H9 (cell line): ENCODE results near the gene ERO1A. TPM values are rescaled to one million over a fixed set of nuclear protein-coding genes. Genes with fewer than 3 reads are reported as not detected.

Experiments
- DNase-seq: peaks from one replicate; pipeline ENCODE4 v3.0.0-alpha.2; 2017
- H2AFZ ChIP-seq: one replicate; pipeline ENCODE4 v1.6.1; 2013; ENCODE audit warnings: mild to moderate bottlenecking, low read length, control low read depth, moderate library complexity
- H2AK5ac ChIP-seq: 2 replicates; pipeline ENCODE4 v1.6.1; 2013; ENCODE audit warnings: low read length, control low read depth, mixed read lengths; ENCODE audit not compliant: insufficient read length
- H2BK120ac ChIP-seq: one replicate; pipeline ENCODE4 v1.6.1; 2013; ENCODE audit warnings: low read depth, mild to moderate bottlenecking, low read length, control low read depth, inconsistent platforms; ENCODE audit not compliant: poor library complexity, severe bottlenecking
- H2BK12ac ChIP-seq: 2 replicates; pipeline ENCODE4 v1.6.1; 2013; ENCODE audit warnings: low read length, control low read depth, mixed read lengths, low read depth; ENCODE audit not compliant: insufficient read length
- H2BK15ac ChIP-seq: 2 replicates; pipeline ENCODE4 v1.6.1; 2013; ENCODE audit warnings: low read depth, low read length, control low read depth
- H2BK20ac ChIP-seq: one replicate; pipeline ENCODE4 v1.6.1; 2013; ENCODE audit warnings: low read depth, mild to moderate bottlenecking, low read length, control low read depth, inconsistent platforms; ENCODE audit not compliant: poor library complexity, severe bottlenecking
- H2BK5ac ChIP-seq: 2 replicates; pipeline ENCODE4 v1.6.1; 2013; ENCODE audit warnings: low read length, control low read depth, mixed read lengths; ENCODE audit not compliant: insufficient read length
- H3K14ac ChIP-seq: 2 replicates; pipeline ENCODE4 v1.6.1; 2013; ENCODE audit warnings: low read length, control low read depth; ENCODE audit not compliant: insufficient read depth
- H3K18ac ChIP-seq: 2 replicates; pipeline ENCODE4 v1.6.1; 2013; ENCODE audit warnings: low read depth, mild to moderate bottlenecking, mixed read lengths, low read length, control low read depth; ENCODE audit not compliant: insufficient read length
- H3K23ac ChIP-seq: 2 replicates; pipeline ENCODE4 v1.6.1; 2013; ENCODE audit warnings: low read length, control low read depth, mixed read lengths, low read depth; ENCODE audit not compliant: insufficient read length
- H3K23me2 ChIP-seq: 2 replicates; pipeline ENCODE4 v1.6.1; 2013; ENCODE audit warnings: low read depth, mild to moderate bottlenecking, mixed read lengths, low read length, control low read depth; ENCODE audit not compliant: insufficient read length, poor library complexity, severe bottlenecking
- H3K27ac ChIP-seq: 2 replicates; pipeline ENCODE4 v1.5.1; 2013; ENCODE audit warnings: low read length, control low read depth, mixed read lengths, low read depth; ENCODE audit not compliant: insufficient read length
- H3K27me3 ChIP-seq: 2 replicates; pipeline ENCODE4 v1.6.1; 2013; ENCODE audit warnings: low read length, control low read depth, inconsistent platforms; ENCODE audit not compliant: insufficient read depth
- H3K4ac ChIP-seq: 2 replicates; pipeline ENCODE4 v1.6.1; 2013; ENCODE audit warnings: low read depth, mild to moderate bottlenecking, control low read depth, inconsistent platforms, low read length, moderate library complexity
- H3K4me1 ChIP-seq: 2 replicates; pipeline ENCODE4 v1.6.1; 2013; ENCODE audit warnings: low read length, control low read depth, inconsistent platforms; ENCODE audit not compliant: insufficient read depth
- H3K4me2 ChIP-seq: 2 replicates; pipeline ENCODE4 v1.6.1; 2013; ENCODE audit warnings: low read length, control low read depth, mixed read lengths; ENCODE audit not compliant: insufficient read length, insufficient read depth
- H3K56ac ChIP-seq: 2 replicates; pipeline ENCODE4 v1.6.1; 2013; ENCODE audit warnings: low read depth, mild to moderate bottlenecking, mixed read lengths, low read length, control low read depth; ENCODE audit not compliant: insufficient read length
- H3K79me1 ChIP-seq: 2 replicates; pipeline ENCODE4 v1.6.1; 2013; ENCODE audit warnings: low read depth, mild to moderate bottlenecking, moderate library complexity, low read length, control low read depth, inconsistent platforms; ENCODE audit not compliant: insufficient read depth, poor library complexity, severe bottlenecking
- H3K79me2 ChIP-seq: 2 replicates; pipeline ENCODE4 v1.6.1; 2013; ENCODE audit warnings: low read length, control low read depth, inconsistent platforms; ENCODE audit not compliant: insufficient read depth
- H3K9ac ChIP-seq: 2 replicates; pipeline ENCODE4 v1.6.1; 2013; ENCODE audit warnings: low read length, control low read depth, mixed read lengths; ENCODE audit not compliant: insufficient read length; ENCODE audit errors: extremely low read depth
- H3K9me3 ChIP-seq: one replicate; pipeline ENCODE4 v1.6.1; 2013; ENCODE audit warnings: low read depth, low read length, inconsistent platforms; ENCODE audit not compliant: control insufficient read depth
- H3T11ph ChIP-seq: one replicate; pipeline ENCODE4 v1.6.1; 2013; ENCODE audit warnings: mild to moderate bottlenecking, low read length, control low read depth, inconsistent platforms
- H4K20me1 ChIP-seq: one replicate; pipeline ENCODE4 v1.6.1; 2013; ENCODE audit not compliant: control insufficient read depth, insufficient read length, insufficient read depth
- H4K5ac ChIP-seq: 2 replicates; pipeline ENCODE4 v1.6.1; 2013; ENCODE audit warnings: low read depth, mild to moderate bottlenecking, mixed read lengths, low read length, control low read depth; ENCODE audit not compliant: insufficient read length
- H4K8ac ChIP-seq: replicated peaks from 2 replicates; pipeline ENCODE4 v1.6.1; 2013; ENCODE audit warnings: low read length, control low read depth, mixed read lengths, low read depth; ENCODE audit not compliant: insufficient read length
- H4K91ac ChIP-seq: 2 replicates; pipeline ENCODE4 v1.6.1; 2013; ENCODE audit warnings: low read depth, mild to moderate bottlenecking, moderate library complexity, mixed read lengths, low read length, control low read depth; ENCODE audit not compliant: insufficient read length
- H3K27ac Mint-ChIP-seq, 3 experiments: 2 replicates in 2 of 3; 3 replicates in 1 of 3; pipeline ENCODE4 v1.8.0; 2020 to 2021; ENCODE audit warnings: mixed read lengths in 3 of 3, mild to moderate bottlenecking in 1 of 3, moderate library complexity in 1 of 3
- H3K27me3 Mint-ChIP-seq: 2 replicates; pipeline ENCODE4 v1.8.0; 2021; ENCODE audit warnings: low read depth, mild to moderate bottlenecking, moderate library complexity, mixed read lengths
- H3K36me3 Mint-ChIP-seq, 3 experiments: 2 replicates in 2 of 3; 3 replicates in 1 of 3; pipeline ENCODE4 v1.8.0; 2020 to 2021; ENCODE audit warnings: low read depth in 3 of 3, mixed read lengths in 3 of 3; ENCODE audit not compliant: insufficient read depth in 1 of 3
- H3K4me1 Mint-ChIP-seq, 2 experiments: 2 replicates each; pipeline ENCODE4 v1.8.0; 2020; ENCODE audit warnings: mixed read lengths in 2 of 2
- H3K4me3 Mint-ChIP-seq, 2 experiments: 2 replicates in 1 of 2; 3 replicates in 1 of 2; pipeline ENCODE4 v1.8.0; 2020 to 2021; ENCODE audit warnings: mild to moderate bottlenecking in 2 of 2, mixed read lengths in 2 of 2, moderate library complexity in 1 of 2
- H3K9me3 Mint-ChIP-seq, 2 experiments: 2 replicates in 1 of 2; 3 replicates in 1 of 2; pipeline ENCODE4 v1.8.0; 2020; ENCODE audit warnings: mild to moderate bottlenecking in 2 of 2, mixed read lengths in 2 of 2, moderate library complexity in 1 of 2
- CTCF ChIP-seq: fragments of 200-600 bp; sonication (generic); conservative IDR thresholded peaks from 3 replicates; pipeline ENCODE4 v1.8.0; 2021; ENCODE audit warnings: antibody characterized with exemption, mild to moderate bottlenecking
- WGBS: extraction: QIAGEN DNeasy Blood & Tissue Kit; methylation state at CpG from one replicate; pipeline ENCODE4 v1.1.7; 2013; ENCODE audit warnings: missing lambda C conversion rate, low lambda C conversion rate, mixed read lengths; ENCODE audit not compliant: insufficient read length; ENCODE audit errors: extremely low coverage; 5-methylcytosine and 5-hydroxymethylcytosine counted together
- total RNA-seq: library from RNA; stranded (reverse); gene quantifications from 2 replicates; pipeline ENCODE4 v1.2.1, GENCODE V29; 2021

The ERO1A gene
- total RNA-seq, 1 experiment from 2014 or later = 37.1 TPM

- Histone ChIP-seq H3K23me2 (no peaks in the 10 kb centered on the region), H3K27ac (no peak overlapping the region), H3K18ac (no peak overlapping the region), H4K8ac (no peak overlapping the region), H4K91ac (no peak overlapping the region), H2BK20ac (no peak overlapping the region), H2BK5ac (no peak overlapping the region), H3K9ac (no peak overlapping the region), H3T11ph (no peak overlapping the region), H3K56ac (no peak overlapping the region), H2BK15ac (no peak overlapping the region), H3K27me3 (no peaks in the 10 kb centered on the region), H3K4me2 (no peak overlapping the region), H3K9me3 (no peaks in the 10 kb centered on the region), H3K14ac (no peak overlapping the region), H3K4ac (no peak overlapping the region), H2AFZ (no peak overlapping the region), H3K79me1 (no peaks in the 10 kb centered on the region), H2AK5ac (no peak overlapping the region), H2BK12ac (no peak overlapping the region), H4K20me1 (no peaks in the 10 kb centered on the region), H3K4me1 (no peaks in the 10 kb centered on the region), H3K23ac (no peak overlapping the region), H4K5ac (no peak overlapping the region), H3K79me2 (no peaks in the 10 kb centered on the region), H2BK120ac (no peak overlapping the region)
- WGBS = no CpG with 5 or more reads among the region's 4 CpGs
- Mint-ChIP-seq H3K4me1 (no peaks in the 10 kb centered on the region), H3K4me3 (no peak overlapping the region), H3K27me3 (no peaks in the 10 kb centered on the region), H3K27ac (no peak overlapping the region), H3K36me3 (peaks cover 15 to 24% (median 20%) of the 10 kb centered on the region in 3 experiments), H3K9me3 (peaks cover 3% of the 10 kb centered on the region in 2 experiments; a peak in 4 of 5 replicates)
- no peak for DNase-seq
- TF ChIP-seq CTCF = no peak
Observed at GRCh38 chr14:52640137-52640536, 55.2 kb downstream of the ERO1A start.
